PFSK-1 (cell line): ENCODE data around the gene PRDM11.

Source experiments
- FOXP2 ChIP-seq: optimal IDR thresholded peaks from 2 replicates; pipeline ENCODE3; 2011; ENCODE audit warnings: borderline replicate concordance, control low read depth, inconsistent platforms; ENCODE audit not compliant: insufficient read depth; ENCODE audit errors: extremely low read length, extremely low read depth
- POLR2AphosphoS5 ChIP-seq: IDR thresholded peaks from 2 replicates; pipeline ENCODE4 v1.6.1; 2012; ENCODE audit warnings: low read depth, mild to moderate bottlenecking, control low read depth, low read length, moderate library complexity
- SIN3A ChIP-seq: IDR thresholded peaks from 2 replicates; pipeline ENCODE4 v1.6.1; 2012; ENCODE audit warnings: mild to moderate bottlenecking, low read length, moderate library complexity, borderline replicate concordance; ENCODE audit not compliant: insufficient read depth
- TAF1 ChIP-seq: IDR thresholded peaks from 2 replicates; pipeline ENCODE4 v1.6.1; 2012; ENCODE audit warnings: low read length, control low read depth, borderline replicate concordance; ENCODE audit not compliant: insufficient read depth
- TF ChIP-seq, protein P1 (sequence below), 2 experiments: IDR thresholded peaks; 2 replicates each; pipeline versions ENCODE4 v1.6.1 to v1.8.0; 2011 to 2012; ENCODE audit warnings: low read depth in 2 of 2, low read length in 2 of 2, control low read depth in 1 of 2, inconsistent platforms in 1 of 2, mild to moderate bottlenecking in 1 of 2, moderate library complexity in 1 of 2; ENCODE audit not compliant: insufficient read depth in 1 of 2

PRDM11 gene

DNA sequence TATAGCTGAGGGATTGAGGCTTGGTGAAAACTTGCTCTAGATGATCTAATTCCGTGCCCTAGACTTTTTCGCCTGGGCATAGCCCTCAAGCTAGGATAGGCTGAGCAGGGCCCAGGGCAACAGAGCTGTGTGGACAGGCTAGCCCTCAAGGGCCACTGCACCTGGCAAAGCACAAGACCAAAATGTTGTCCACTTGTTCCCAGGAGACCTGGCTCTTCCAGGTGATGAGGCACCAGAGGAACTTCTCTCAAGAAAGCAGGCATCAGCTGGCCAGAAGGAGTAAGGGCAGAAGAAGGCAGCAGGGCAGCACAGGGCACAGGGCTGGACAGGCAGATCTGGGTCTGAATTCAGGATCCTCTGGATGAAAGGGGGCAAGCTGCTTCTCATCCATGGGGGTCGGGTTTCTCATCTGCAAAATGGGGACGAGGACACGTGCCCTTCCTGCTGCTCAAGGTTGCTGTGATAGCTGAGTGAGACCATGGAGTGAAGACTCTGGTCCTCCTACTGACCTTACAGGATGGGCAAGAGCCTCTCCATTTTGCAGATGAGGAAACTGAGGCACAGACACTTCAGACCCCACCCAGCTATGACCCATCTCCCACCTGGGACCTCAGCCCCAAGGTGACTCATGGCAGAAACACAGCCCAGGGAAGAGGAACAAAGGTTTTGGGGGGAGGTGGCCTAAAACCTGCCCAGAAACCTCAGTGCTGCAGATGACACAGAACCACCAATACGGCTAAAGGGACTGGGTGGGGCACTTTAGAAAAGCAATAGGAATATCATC, 42.2 kb upstream of the PRDM11 start:
- TF ChIP-seq, protein P1, sequence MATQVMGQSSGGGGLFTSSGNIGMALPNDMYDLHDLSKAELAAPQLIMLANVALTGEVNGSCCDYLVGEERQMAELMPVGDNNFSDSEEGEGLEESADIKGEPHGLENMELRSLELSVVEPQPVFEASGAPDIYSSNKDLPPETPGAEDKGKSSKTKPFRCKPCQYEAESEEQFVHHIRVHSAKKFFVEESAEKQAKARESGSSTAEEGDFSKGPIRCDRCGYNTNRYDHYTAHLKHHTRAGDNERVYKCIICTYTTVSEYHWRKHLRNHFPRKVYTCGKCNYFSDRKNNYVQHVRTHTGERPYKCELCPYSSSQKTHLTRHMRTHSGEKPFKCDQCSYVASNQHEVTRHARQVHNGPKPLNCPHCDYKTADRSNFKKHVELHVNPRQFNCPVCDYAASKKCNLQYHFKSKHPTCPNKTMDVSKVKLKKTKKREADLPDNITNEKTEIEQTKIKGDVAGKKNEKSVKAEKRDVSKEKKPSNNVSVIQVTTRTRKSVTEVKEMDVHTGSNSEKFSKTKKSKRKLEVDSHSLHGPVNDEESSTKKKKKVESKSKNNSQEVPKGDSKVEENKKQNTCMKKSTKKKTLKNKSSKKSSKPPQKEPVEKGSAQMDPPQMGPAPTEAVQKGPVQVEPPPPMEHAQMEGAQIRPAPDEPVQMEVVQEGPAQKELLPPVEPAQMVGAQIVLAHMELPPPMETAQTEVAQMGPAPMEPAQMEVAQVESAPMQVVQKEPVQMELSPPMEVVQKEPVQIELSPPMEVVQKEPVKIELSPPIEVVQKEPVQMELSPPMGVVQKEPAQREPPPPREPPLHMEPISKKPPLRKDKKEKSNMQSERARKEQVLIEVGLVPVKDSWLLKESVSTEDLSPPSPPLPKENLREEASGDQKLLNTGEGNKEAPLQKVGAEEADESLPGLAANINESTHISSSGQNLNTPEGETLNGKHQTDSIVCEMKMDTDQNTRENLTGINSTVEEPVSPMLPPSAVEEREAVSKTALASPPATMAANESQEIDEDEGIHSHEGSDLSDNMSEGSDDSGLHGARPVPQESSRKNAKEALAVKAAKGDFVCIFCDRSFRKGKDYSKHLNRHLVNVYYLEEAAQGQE (IDR thresholded peaks at IDR 0.05; ENCODE audit: insufficient read depth in 1 of 2, low read depth in 2 of 2, low read length in 2 of 2): no peak
- no peak for TF ChIP-seq TAF1
- TF ChIP-seq SIN3A: no peak
- TF ChIP-seq FOXP2: no peak
- TF ChIP-seq POLR2AphosphoS5: no peak

DNA sequence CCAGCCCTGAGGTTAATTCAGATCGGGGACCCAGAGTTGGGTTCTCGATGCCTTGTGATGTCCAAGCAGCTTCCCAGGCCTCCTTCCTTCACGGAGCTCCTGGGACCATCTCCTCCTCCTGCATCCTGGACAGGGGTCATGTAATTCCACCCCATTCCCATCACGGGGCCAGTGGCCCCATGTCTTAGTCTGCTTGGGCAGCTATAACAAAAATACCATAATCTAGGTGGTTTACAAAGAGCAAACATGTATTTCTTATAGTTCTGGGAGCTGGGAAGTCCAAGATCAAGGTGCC, 41.7 kb upstream of the PRDM11 start:
- TF ChIP-seq, protein P1 (IDR thresholded peaks at IDR 0.05; ENCODE audit: insufficient read depth in 1 of 2, low read depth in 2 of 2, low read length in 2 of 2): no peak
- TF ChIP-seq SIN3A (no peak), FOXP2 (no peak), TAF1 (no peak), POLR2AphosphoS5 (no peak)

DNA sequence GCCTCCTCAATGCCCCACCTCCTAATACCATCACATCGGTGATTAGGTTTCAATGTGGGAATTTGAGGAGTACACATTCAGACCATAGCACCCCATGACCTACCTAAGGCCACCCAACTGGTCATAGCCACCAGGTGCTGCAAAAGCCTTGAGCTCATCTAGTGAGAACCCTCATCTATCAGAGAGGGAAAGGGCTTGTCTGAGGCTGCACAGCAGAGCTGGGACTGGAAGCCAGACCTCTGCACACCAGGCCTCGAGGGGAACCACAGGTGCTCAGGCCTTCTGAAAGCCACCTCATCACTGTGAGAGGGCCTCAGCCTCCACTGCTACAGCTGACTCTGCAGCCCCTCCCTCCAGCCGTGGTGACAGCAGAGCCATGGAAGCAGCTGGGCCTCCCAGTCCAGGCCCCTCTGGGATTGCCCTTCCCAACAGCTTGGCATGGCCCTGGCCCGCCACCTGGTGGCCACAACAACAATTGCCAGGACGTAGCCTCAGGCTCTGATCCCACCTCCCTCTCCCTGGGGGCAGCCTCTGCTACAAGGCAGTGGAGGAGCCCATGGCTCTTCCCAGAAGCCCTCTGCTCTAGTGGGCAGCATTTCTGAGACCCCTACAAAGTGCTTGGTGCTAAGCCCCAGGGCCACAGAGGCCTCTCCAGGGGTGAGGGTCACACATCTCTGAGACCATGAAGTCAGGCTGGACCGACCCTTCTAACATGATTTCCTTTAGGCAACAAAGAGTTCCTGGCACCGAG, 41.0 kb upstream of the PRDM11 start:
- TF ChIP-seq FOXP2 (peak; percentile 52), SIN3A (no peak)

DNA sequence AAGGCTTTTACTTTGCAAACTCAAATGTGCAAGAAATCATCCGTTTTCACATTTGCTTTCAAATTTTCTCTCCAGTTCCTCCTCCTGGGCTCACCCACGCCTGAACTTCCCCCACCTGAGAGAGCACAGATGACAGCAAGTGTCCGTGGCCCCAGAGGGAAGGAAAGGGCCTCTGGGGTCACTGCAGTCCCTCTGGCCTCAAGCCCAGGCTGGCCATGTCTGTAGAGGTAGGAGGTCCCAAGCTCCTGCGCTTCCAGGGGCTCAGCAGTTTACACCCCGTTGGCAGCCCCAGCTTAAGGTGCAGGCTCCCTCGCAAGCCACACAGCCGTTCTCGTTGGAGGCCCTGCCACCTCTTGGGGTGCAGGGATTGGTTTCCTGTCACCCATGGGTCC, 40.5 kb upstream of the PRDM11 start:
- TF ChIP-seq, protein P1 (IDR thresholded peaks at IDR 0.05; ENCODE audit: insufficient read depth in 1 of 2, low read depth in 2 of 2, low read length in 2 of 2): no peak
- no peak for TF ChIP-seq POLR2AphosphoS5
- no peak for TF ChIP-seq SIN3A
- TF ChIP-seq FOXP2: no peak
- TF ChIP-seq TAF1: no peak

DNA sequence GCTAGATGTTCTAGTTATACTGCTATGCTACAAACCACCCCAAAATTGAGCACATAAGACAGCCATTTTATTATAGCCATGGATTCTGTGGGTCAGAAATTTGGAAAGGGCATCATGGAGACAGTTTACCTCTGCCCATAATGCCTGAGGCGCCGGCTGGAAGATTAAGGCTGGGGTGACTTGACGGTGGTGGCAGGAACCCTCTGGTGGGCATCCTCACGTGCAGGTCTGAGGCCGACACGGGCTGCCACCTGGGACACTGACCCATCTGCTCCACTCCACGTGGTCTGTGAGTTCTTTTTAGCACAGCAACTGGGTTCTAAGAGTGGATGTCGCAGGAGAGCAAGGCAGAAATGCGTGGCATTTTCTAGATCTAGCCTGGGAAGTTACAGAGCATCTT, 40.0 kb upstream of the PRDM11 start:
- TF ChIP-seq, protein P1 (IDR thresholded peaks at IDR 0.05; ENCODE audit: insufficient read depth in 1 of 2, low read depth in 2 of 2, low read length in 2 of 2): no peak
- TF ChIP-seq TAF1 (no peak), SIN3A (no peak), FOXP2 (no peak), POLR2AphosphoS5 (no peak)
